Progenitor cell of endocrine pancreas (in vitro differentiated cells): ENCODE results near the gene DHX9. TPM values are rescaled to one million over a fixed set of nuclear protein-coding genes. Genes with fewer than 3 reads are reported as not detected.

Experiments
- DNase-seq: peaks from one replicate; pipeline ENCODE4 v3.0.0; 2021; ENCODE audit warnings: low spot score; ENCODE audit not compliant: unreplicated experiment
- H3K27ac Mint-ChIP-seq: 2 replicates; pipeline ENCODE4 v1.8.0; 2021; ENCODE audit warnings: mild to moderate bottlenecking, moderate library complexity, mixed read lengths
- H3K27me3 Mint-ChIP-seq: 2 replicates; pipeline ENCODE4 v1.8.0; 2021; ENCODE audit warnings: mixed read lengths
- H3K36me3 Mint-ChIP-seq: 2 replicates; pipeline ENCODE4 v1.8.0; 2022; ENCODE audit warnings: mixed read lengths; ENCODE audit not compliant: insufficient read depth
- H3K4me1 Mint-ChIP-seq: 2 replicates; pipeline ENCODE4 v1.8.0; 2021; ENCODE audit warnings: low read depth, mixed read lengths
- H3K4me3 Mint-ChIP-seq: 2 replicates; pipeline ENCODE4 v1.8.0; 2021; ENCODE audit warnings: low read depth, mild to moderate bottlenecking, moderate library complexity, mixed read lengths
- H3K9me3 Mint-ChIP-seq: 2 replicates; pipeline ENCODE4 v1.8.0; 2021; ENCODE audit warnings: low read depth, mixed read lengths
- CTCF ChIP-seq: fragments of 200-600 bp; sonication (generic); IDR thresholded peaks from one replicate; pipeline ENCODE4 v1.5.0; 2021; ENCODE audit warnings: antibody characterized with exemption, mild to moderate bottlenecking; ENCODE audit not compliant: unreplicated experiment
- total RNA-seq: library from RNA; stranded (reverse); gene quantifications from 2 replicates; pipeline ENCODE4 v1.2.1, GENCODE V29; 2021

DHX9 gene
- total RNA-seq, 1 donor from 2014 or later = 289 TPM

- TF ChIP-seq CTCF = no peak
- Mint-ChIP-seq H3K27ac (no peak overlapping the region), H3K36me3 (no peaks in the 10 kb centered on the region), H3K4me1 (peaks cover 5% of the 10 kb centered on the region), H3K9me3 (no peaks in the 10 kb centered on the region), H3K4me3 (no peak overlapping the region), H3K27me3 (no peaks in the 10 kb centered on the region)
- no peak for DNase-seq
Observed at GRCh38 chr1:182826892-182827291, 12.3 kb upstream of the DHX9 start.

GRCh38 chr1:182829285-182829932 lies 9.7 kb upstream of the DHX9 start:
- Mint-ChIP-seq H3K4me3 (no peak overlapping the region), H3K36me3 (no peaks in the 10 kb centered on the region), H3K27ac (no peak overlapping the region), H3K9me3 (no peaks in the 10 kb centered on the region), H3K27me3 (no peaks in the 10 kb centered on the region), H3K4me1 (peaks cover 5% of the 10 kb centered on the region)
- DNase-seq = no peak
- TF ChIP-seq CTCF = no peak

GRCh38 chr1:182833271-182833670 lies 5.9 kb upstream of the DHX9 start:
- no peak overlapping the region for H3K27ac Mint-ChIP-seq
- no peak for DNase-seq
- H3K9me3 Mint-ChIP-seq = no peaks in the 10 kb centered on the region
- H3K4me1 Mint-ChIP-seq = peaks cover 3% of the 10 kb centered on the region
- no peaks in the 10 kb centered on the region for H3K27me3 Mint-ChIP-seq
- TF ChIP-seq CTCF = no peak
- no peak overlapping the region for H3K4me3 Mint-ChIP-seq
- H3K36me3 Mint-ChIP-seq = no peaks in the 10 kb centered on the region

- peaks cover 4% of the 10 kb centered on the region for H3K4me1 Mint-ChIP-seq
- DNase-seq = no peak
- no peak overlapping the region for H3K27ac Mint-ChIP-seq
- H3K36me3 Mint-ChIP-seq = no peaks in the 10 kb centered on the region
- no peak for TF ChIP-seq CTCF
- H3K9me3 Mint-ChIP-seq = no peaks in the 10 kb centered on the region
- no peak overlapping the region for H3K4me3 Mint-ChIP-seq
- no peaks in the 10 kb centered on the region for H3K27me3 Mint-ChIP-seq
Observed at GRCh38 chr1:182834326-182834725, 4.8 kb upstream of the DHX9 start.

- peaks cover 12% of the 10 kb centered on the region for H3K4me1 Mint-ChIP-seq
- no peak overlapping the region for H3K4me3 Mint-ChIP-seq
- no peaks in the 10 kb centered on the region for H3K9me3 Mint-ChIP-seq
- no peak for DNase-seq
- TF ChIP-seq CTCF = no peak
- no peaks in the 10 kb centered on the region for H3K27me3 Mint-ChIP-seq
- H3K36me3 Mint-ChIP-seq = peaks cover 4% of the 10 kb centered on the region
- no peak overlapping the region for H3K27ac Mint-ChIP-seq
Observed at GRCh38 chr1:182835806-182836205, 3.3 kb upstream of the DHX9 start.
